IMR-90 (cell line): Measurements from ENCODE around the gene OR4K1.

Experiments used
- BHLHE40 ChIP-seq: fragments of 150-350 bp; IDR thresholded peaks from 2 replicates; pipeline ENCODE4 v1.6.1; 2016; ENCODE audit warnings: mild to moderate bottlenecking, low read depth, low read length
- CEBPB ChIP-seq: IDR thresholded peaks from 2 replicates; pipeline ENCODE4 v1.6.1; 2012; ENCODE audit warnings: low read depth, low read length, improper control_type of control experiment
- ELK1 ChIP-seq: fragments of 150-350 bp; IDR thresholded peaks from 2 replicates; pipeline ENCODE4 v1.6.1; 2016; ENCODE audit warnings: low read depth, mild to moderate bottlenecking, low read length, moderate library complexity, borderline replicate concordance
- MAFK ChIP-seq: IDR thresholded peaks from 2 replicates; pipeline ENCODE4 v1.6.1; 2012; ENCODE audit warnings: low read depth, low read length, improper control_type of control experiment
- MXI1 ChIP-seq: IDR thresholded peaks from 2 replicates; pipeline ENCODE4 v1.6.1; 2012; ENCODE audit warnings: low read depth, mild to moderate bottlenecking, low read length, moderate library complexity, borderline replicate concordance
- POLR2A ChIP-seq: IDR thresholded peaks from 2 replicates; pipeline ENCODE4 v1.6.1; 2012; ENCODE audit warnings: mild to moderate bottlenecking, low read depth, low read length
- RAD21 ChIP-seq: IDR thresholded peaks from 2 replicates; pipeline ENCODE4 v1.6.1; 2012; ENCODE audit warnings: low read length, improper control_type of control experiment
- RCOR1 ChIP-seq: IDR thresholded peaks from 2 replicates; pipeline ENCODE4 v1.6.1; 2012; ENCODE audit warnings: mild to moderate bottlenecking, low read length, improper control_type of control experiment; ENCODE audit not compliant: insufficient replicate concordance
- RFX5 ChIP-seq: IDR thresholded peaks from 2 replicates; pipeline ENCODE4 v1.8.0; 2012; ENCODE audit warnings: low read depth, mild to moderate bottlenecking, low read length, moderate library complexity
- SMC3 ChIP-seq: fragments of 150-350 bp; IDR thresholded peaks from 2 replicates; pipeline ENCODE4 v1.6.1; 2016; ENCODE audit warnings: low read depth, mild to moderate bottlenecking, antibody characterized with exemption, low read length, moderate library complexity
- TF ChIP-seq, protein P1 (sequence below): conservative IDR thresholded peaks from 2 replicates; pipeline ENCODE4 v1.5.1; 2012; ENCODE audit warnings: mild to moderate bottlenecking, low read depth, low read length, improper control_type of control experiment

DNA sequence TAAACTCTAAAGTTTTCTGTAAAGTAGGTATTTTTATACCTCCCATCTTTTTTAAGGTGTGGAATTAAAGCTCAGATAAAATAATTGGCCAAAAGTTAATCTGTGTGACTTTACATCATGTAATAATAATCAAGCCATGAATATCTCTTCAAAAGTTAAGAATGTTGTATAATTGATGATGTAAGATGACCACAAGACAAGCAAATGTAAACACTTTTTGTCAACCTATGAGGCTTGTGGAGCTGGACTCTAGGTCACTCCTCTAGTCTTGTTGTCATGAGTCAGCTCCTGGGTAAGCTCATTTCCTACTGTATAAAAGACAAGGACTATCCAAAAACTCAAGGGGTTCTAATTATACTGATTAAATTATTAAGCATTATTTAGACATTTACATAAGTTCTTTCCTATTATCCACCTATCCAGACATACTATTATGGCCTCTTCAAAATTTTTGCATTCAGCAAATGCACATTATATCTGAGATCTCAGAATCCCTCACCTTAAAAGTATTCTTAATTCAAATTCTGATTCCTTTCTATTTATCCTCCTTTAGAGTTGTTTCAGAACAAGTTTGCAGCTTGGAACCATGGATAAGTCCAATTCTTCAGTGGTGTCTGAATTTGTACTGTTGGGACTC, 10.6 kb upstream of the OR4K1 start, which contains the start of gene OR4K5:
- TF ChIP-seq RFX5 (no peak), MAFK (no peak), RCOR1 (no peak), SMC3 (no peak), POLR2A (no peak), RAD21 (no peak), ELK1 (no peak), MXI1 (no peak), CEBPB (no peak), BHLHE40 (no peak)
- TF ChIP-seq, protein P1, sequence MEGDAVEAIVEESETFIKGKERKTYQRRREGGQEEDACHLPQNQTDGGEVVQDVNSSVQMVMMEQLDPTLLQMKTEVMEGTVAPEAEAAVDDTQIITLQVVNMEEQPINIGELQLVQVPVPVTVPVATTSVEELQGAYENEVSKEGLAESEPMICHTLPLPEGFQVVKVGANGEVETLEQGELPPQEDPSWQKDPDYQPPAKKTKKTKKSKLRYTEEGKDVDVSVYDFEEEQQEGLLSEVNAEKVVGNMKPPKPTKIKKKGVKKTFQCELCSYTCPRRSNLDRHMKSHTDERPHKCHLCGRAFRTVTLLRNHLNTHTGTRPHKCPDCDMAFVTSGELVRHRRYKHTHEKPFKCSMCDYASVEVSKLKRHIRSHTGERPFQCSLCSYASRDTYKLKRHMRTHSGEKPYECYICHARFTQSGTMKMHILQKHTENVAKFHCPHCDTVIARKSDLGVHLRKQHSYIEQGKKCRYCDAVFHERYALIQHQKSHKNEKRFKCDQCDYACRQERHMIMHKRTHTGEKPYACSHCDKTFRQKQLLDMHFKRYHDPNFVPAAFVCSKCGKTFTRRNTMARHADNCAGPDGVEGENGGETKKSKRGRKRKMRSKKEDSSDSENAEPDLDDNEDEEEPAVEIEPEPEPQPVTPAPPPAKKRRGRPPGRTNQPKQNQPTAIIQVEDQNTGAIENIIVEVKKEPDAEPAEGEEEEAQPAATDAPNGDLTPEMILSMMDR, result no peak
